ENCODE data around the gene CLK2. TPM values are rescaled to one million over a fixed set of nuclear protein-coding genes. Genes with fewer than 3 reads are reported as not detected.
A peak's percentile ranks its signal among the peaks of the same experiment; 100 is the strongest.

The CLK2 gene
- total and polyA plus RNA-seq, 2 donors (not counting 3 experiments of a cell fraction or from before 2014, with no cell fraction given) = 69.1 to 80.9 TPM

GRCh38 chr1:155253208-155253607 is 20.1 kb downstream of the CLK2 start:
- Histone ChIP-seq H3K9me3 (replicated peaks; ENCODE audit: control insufficient read depth, insufficient read depth, low read length) (no peaks in the 10 kb centered on the region), H3K27me3 (ENCODE audit: control insufficient read depth in 2 of 2, insufficient read depth in 2 of 2, low read length in 2 of 2) (no peaks in the 10 kb centered on the region), H3K9me1 (replicated peaks; ENCODE audit: control insufficient read depth, extremely low read depth, insufficient read depth, low read length) (no peaks in the 10 kb centered on the region), H3K9ac (replicated peaks; ENCODE audit: extremely low read depth, insufficient read depth, low read length) (no peak overlapping the region), H3K79me2 (ENCODE audit: control insufficient read depth, insufficient read depth, low read length) (peaks cover 9% of the 10 kb centered on the region), H3K4me1 (ENCODE audit: control insufficient read depth, extremely low read depth, insufficient read depth, low read length) (peaks cover 29% of the 10 kb centered on the region), H2AFZ (ENCODE audit: low read depth, low read length) (no peak overlapping the region), H4K20me1 (replicated peaks; ENCODE audit: control insufficient read depth, extremely low read depth, insufficient read depth, low read length) (no peaks in the 10 kb centered on the region), H3K4me3 (replicated peaks in 1 of 3; ENCODE audit: insufficient read depth in 1 of 3, low read depth in 1 of 3, low read length in 3 of 3) (no peak overlapping the region), H3K4me2 (ENCODE audit: insufficient read depth, low read length) (no peak overlapping the region), H3K27ac (ENCODE audit: insufficient read depth, low read depth, low read length) (no peak overlapping the region), H3K36me3 (ENCODE audit: control insufficient read depth in 2 of 2, extremely low read depth in 1 of 2, insufficient read depth in 2 of 2, low read length in 2 of 2) (peaks cover 3 to 9% of the 10 kb centered on the region in 2 experiments)
- intact Hi-C loops (cut with micrococcal nuclease) = loop anchor here (10.0 kb wide), 1 partner anchor 312 kb away; the partner anchor contains the start of gene ASH1L
- ChIA-PET POLR2A (no interaction called here), CTCF (interaction anchor here (0.6 to 5.8 kb wide), 2 partner anchors 69 to 282 kb away, joined by 3 to 115 read pairs; partner anchors contain the start of gene RUSC1)
- no TSS peak for BruUV-seq (replicated peaks)
- peak in 1 of 2 donors; percentile 4 for TF ChIP-seq CTCF (IDR thresholded peaks at IDR 0.05; ENCODE audit: extremely low read depth in 1 of 2, insufficient read depth in 1 of 2, low read depth in 1 of 2, low read length in 2 of 2)
- TF ChIP-seq POLR2AphosphoS5 (IDR thresholded peaks at IDR 0.05; ENCODE audit: insufficient read depth, low read depth, low read length) = no peak
- DNase-seq (ENCODE audit: low read depth, low spot score) (no peak), FAIRE-seq (no peak)
- dilution Hi-C loops (cut with MboI; ENCODE audit: extremely low pct_ligation_motif_present, low sequenced_read_pairs) = no loop called here

- Histone ChIP-seq H3K9me1 (replicated peaks; ENCODE audit: control insufficient read depth, extremely low read depth, insufficient read depth, low read length) (no peaks in the 10 kb centered on the region), H3K4me1 (ENCODE audit: control insufficient read depth, extremely low read depth, insufficient read depth, low read length) (peaks cover 29% of the 10 kb centered on the region), H3K27me3 (ENCODE audit: control insufficient read depth in 2 of 2, insufficient read depth in 2 of 2, low read length in 2 of 2) (no peaks in the 10 kb centered on the region), H3K4me2 (ENCODE audit: insufficient read depth, low read length) (no peak overlapping the region), H2AFZ (ENCODE audit: low read depth, low read length) (no peak overlapping the region), H3K36me3 (ENCODE audit: control insufficient read depth in 2 of 2, extremely low read depth in 1 of 2, insufficient read depth in 2 of 2, low read length in 2 of 2) (peaks cover 6 to 16% of the 10 kb centered on the region in 2 experiments), H3K79me2 (ENCODE audit: control insufficient read depth, insufficient read depth, low read length) (peaks cover 9% of the 10 kb centered on the region), H3K4me3 (replicated peaks in 1 of 3; ENCODE audit: insufficient read depth in 1 of 3, low read depth in 1 of 3, low read length in 3 of 3) (no peak overlapping the region), H3K9me3 (replicated peaks; ENCODE audit: control insufficient read depth, insufficient read depth, low read length) (no peaks in the 10 kb centered on the region), H4K20me1 (replicated peaks; ENCODE audit: control insufficient read depth, extremely low read depth, insufficient read depth, low read length) (no peaks in the 10 kb centered on the region), H3K27ac (ENCODE audit: insufficient read depth, low read depth, low read length) (no peak overlapping the region), H3K9ac (replicated peaks; ENCODE audit: extremely low read depth, insufficient read depth, low read length) (no peak overlapping the region)
- intact Hi-C loops (cut with micrococcal nuclease) = loop anchor here (10.0 kb wide), 1 partner anchor 313 kb away; the partner anchor contains the start of gene ASH1L
- ChIA-PET CTCF (interaction anchor here (0.8 to 5.8 kb wide), 35 partner anchors 8 to 401 kb away, joined by 3 to 115 read pairs (median 6); partner anchors contain the start of genes ASH1L, CLK2, FDPS and HCN3), POLR2A (no interaction called here)
- DNase-seq (ENCODE audit: low read depth, low spot score) = no peak
- TF ChIP-seq GATA2 (IDR thresholded peaks at IDR 0.05; ENCODE audit: insufficient read depth, insufficient read length, low read depth, low read length) (no peak), MYC (IDR thresholded peaks at IDR 0.05; ENCODE audit: low read depth, low read length) (no peak), EZH2 (IDR thresholded peaks at IDR 0.05; ENCODE audit: borderline replicate concordance, low read depth, low read length, severe bottlenecking) (no peak), FOS (IDR thresholded peaks at IDR 0.05; ENCODE audit: borderline replicate concordance, insufficient read depth, low read length) (no peak), MAX (IDR thresholded peaks at IDR 0.05; ENCODE audit: insufficient read depth, insufficient read length) (no peak), JUN (IDR thresholded peaks at IDR 0.05; ENCODE audit: borderline replicate concordance, insufficient read depth, insufficient read length, low read depth) (no peak), POLR2AphosphoS5 (IDR thresholded peaks at IDR 0.05; ENCODE audit: insufficient read depth, low read depth, low read length) (no peak), CTCF (IDR thresholded peaks at IDR 0.05; ENCODE audit: extremely low read depth in 1 of 2, insufficient read depth in 1 of 2, low read depth in 1 of 2, low read length in 2 of 2) (no peak), POLR2A (IDR thresholded peaks at IDR 0.05; ENCODE audit: low read depth, low read length) (no peak)
- BruUV-seq (replicated peaks) = no TSS peak
- dilution Hi-C loops (cut with MboI; ENCODE audit: extremely low pct_ligation_motif_present, low sequenced_read_pairs) = no loop called here
- FAIRE-seq = no peak
Measured at GRCh38 chr1:155251566-155251965, 21.7 kb downstream of the CLK2 start.

Measured in endothelial cell of umbilical vein (primary cell).